Measurements from ENCODE around the gene RMND5A.
"Not testable (repeated sequence)": the region's sequence is repeated elsewhere in the genome, so short reads cannot be mapped to it uniquely, and the experiment has no call there.

GRCh38 chr2:86714579-86715173 is 5.4 kb upstream of the RMND5A start:
- TF ChIP-seq, protein P1, sequence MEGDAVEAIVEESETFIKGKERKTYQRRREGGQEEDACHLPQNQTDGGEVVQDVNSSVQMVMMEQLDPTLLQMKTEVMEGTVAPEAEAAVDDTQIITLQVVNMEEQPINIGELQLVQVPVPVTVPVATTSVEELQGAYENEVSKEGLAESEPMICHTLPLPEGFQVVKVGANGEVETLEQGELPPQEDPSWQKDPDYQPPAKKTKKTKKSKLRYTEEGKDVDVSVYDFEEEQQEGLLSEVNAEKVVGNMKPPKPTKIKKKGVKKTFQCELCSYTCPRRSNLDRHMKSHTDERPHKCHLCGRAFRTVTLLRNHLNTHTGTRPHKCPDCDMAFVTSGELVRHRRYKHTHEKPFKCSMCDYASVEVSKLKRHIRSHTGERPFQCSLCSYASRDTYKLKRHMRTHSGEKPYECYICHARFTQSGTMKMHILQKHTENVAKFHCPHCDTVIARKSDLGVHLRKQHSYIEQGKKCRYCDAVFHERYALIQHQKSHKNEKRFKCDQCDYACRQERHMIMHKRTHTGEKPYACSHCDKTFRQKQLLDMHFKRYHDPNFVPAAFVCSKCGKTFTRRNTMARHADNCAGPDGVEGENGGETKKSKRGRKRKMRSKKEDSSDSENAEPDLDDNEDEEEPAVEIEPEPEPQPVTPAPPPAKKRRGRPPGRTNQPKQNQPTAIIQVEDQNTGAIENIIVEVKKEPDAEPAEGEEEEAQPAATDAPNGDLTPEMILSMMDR (IDR thresholded peaks at IDR 0.05) = not testable (repeated sequence)
- not testable (repeated sequence) for TF ChIP-seq POLR2A (IDR thresholded peaks at IDR 0.05)
